ENCODE measurements around the gene MOCS1.
"Not testable (repeated sequence)": the region's sequence is repeated elsewhere in the genome, so short reads cannot be mapped to it uniquely, and the experiment has no call there.

The MOCS1 gene

DNA sequence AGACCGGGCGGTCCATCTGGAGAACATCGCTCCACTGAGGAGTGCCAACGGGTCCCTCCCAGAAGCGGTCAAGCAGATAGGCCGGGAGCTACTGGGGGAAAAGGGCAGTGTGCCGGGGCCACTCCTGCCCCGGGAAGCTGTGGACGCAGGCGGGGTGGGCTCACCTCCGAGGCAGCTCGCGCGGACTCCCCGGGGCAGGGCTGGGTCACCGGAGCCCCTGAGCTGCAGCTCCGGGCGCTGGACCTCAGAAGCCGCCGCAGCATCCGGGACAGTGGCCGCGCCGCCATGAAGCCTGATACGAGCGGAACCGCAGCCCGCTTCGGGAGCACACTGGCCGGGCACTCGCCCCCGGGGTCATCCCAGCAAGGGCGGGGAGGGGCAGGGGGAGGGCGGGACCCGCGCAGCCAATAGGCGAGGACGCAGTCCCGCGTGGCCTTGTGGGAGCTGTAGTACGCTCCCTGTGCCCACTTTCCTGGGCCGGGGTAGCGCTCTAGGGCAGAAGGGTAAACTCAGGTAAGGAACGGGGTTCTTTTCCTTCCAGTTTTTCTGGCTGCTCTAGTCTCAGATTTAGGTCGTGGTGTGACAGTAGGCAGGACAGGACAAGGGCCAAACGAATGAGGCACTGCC, at the start of gene MOCS1:
Gene MOCS1, minus strand, starts transcription at position 332 of the 627 bp plus-strand sequence. Its CDS starts 45 bp downstream, at position 287.
- peak; percentile 11 to 19 for DNase-seq

DNA sequence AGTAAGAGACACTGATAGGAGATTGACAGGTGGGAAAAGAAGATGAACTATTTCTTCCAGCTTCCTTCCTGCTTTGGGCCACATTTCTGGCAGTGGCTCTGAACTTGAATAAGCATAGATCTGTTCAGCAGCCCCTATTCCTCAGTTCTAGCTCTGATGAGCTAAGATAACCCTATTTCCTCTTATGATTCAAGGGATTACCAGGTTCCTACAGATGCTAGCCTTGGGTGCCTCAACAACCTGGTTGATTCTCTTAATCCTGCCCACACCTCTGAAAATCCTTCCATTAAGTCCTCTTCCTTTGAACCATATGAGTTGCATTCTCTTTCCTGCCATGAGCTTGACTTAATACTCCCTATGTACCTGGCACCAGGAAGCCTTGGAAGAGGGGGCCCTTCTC, 49.8 kb upstream of the MOCS1 start:
- DNase-seq, result no peak

DNA sequence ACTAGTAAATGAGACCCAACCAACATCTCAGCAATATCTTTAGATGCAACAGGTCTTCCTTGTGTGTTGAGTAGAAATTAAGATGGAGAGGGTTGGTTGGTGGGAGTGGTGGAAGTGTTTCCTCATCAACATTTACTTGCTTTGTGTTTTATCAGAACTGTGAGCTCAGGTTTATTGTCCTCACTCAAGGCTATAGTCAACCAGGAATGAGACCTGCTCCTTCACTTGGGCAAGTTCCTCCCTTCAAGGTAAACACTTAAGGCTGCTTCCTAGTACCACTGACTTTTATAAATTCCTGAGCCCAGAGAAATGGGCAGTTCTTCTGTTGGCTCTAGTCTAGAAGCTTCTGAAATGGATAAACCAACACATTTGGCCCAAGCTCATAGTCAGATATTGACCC, 48.9 kb upstream of the MOCS1 start:
- DNase-seq, result no peak

DNA sequence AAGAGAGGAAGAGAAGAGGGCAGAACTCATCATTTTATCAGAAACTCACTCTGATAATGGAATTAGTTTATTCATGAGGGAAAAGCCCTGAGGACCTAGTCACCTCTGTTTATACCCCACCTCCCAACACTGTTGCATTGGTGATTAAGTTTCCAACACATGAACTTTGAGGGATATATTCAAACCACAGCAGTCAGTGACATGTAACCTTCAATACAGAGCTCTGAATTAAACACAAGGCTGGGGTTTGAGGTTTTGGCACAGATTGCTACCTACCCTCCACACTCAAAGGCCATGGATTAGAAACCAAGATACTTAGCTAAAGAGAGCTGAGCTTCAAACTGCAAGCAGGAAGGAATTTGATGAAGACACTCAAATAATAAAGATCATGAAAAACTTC, 48.5 kb upstream of the MOCS1 start:
- no peak for DNase-seq

DNA sequence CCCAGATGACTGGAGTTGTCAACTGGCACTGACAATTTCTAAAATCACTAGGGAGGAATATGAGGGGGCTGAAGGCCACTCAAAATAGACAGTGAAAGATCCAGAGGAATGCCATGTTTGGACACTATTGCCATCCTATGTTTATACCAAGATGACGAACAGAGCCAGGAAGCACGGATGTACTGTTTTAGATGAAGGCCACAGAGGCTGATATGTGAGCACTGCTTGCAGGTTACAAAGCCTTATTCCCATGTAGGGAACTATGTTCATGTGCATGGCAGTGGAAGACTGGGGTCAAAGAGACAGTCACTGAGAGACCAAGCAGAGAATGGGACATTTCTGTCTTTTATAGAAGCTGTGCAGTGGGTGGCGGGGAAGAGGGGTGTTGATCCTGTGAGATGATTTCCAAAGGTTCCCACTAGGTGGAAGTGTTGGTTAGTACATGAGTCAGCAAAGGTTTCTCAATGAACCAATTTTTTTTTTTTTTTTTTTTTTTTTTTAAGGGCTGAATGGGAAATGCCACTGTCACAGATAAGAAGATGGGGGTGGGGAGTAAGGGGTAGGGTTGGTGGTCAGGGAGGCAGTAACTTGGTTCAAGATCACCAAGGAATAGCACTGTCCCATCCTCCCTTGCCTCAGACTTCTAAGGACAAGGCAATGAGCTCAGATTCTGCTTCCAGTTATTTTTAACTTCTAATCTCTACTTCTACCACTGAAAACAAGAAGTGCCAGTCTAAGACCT, 46.7 kb upstream of the MOCS1 start:
- peak in 1 of 2 donors; percentile 15 for DNase-seq

DNA sequence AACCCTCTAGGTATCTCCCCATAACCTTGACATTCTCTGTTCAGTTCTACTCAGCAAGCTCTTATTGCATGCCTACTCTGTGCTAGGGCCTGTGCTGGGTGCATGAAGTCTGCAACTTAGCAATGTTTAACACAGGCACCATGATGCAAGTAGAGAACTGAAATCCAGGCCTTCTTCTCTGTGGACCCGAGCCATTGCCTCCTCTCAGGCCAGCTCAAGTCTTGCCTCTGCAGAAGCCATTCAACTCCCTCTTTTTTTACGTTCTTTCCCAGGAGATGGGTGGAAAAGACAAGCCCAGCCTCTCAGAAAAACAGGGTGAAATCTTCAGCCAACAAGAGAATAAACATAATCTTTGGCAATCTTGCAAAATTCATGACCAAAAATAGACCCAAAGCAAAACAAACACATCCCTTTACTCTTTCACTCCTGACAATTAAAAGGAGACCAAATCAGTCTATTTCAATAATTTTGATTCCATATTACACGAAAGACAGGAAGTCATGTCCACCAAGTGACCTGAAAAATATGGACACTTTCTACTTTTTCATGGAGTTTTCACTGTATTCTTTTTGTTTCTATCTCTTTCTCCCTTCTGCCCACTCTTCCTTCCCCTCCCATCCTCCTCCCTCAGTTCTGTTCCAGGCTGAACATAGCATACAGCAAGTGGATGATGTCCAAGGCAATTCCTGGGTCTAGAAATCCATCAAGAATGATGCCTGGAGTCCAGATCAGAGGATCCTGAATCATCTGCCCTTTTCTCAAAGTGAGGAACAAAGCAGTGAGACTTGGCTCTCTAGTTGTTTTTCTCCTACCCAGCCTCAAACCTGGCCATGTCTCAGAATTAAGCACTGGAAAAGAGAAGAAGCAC, 45.4 kb upstream of the MOCS1 start:
- DNase-seq, result no peak

DNA sequence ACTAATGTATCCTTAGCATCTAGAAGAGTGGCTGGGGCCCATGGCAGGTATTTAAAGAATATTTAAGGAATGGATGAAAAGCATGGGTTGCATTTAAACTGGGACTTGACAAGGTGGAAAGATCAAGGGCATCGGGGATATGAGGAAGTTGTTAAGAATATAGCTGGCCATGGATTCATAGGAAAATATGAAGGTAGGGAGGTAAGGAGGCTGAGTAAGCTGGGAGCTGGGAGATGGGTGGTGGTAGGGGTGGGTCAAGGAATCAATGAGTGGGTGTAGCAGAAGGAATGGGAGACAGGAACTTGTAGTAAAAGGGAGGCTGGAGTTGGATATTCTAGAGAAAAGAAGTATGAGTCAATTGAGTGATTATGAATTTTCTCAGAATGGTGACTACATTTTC, 44.0 kb upstream of the MOCS1 start:
- no peak for DNase-seq

DNA sequence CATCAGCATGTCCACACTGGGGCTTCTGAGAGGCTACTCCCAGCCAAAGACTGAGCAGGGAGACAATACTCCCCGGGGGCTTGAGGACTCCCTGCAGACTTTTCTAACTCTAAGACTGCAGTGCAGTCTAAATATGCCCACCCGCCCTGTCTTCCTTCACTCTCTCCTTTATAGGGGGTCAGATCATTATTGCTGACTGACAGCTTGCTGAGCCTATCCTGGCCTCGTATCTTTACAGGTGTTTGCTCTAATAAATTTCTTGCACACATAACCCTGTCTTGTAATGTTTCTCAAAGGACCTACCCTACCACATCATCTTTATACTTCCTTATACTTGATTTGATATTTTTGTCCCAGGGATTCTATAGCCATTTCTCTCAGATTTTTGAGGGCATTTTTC, 39.4 kb upstream of the MOCS1 start:
- no peak for DNase-seq

DNA sequence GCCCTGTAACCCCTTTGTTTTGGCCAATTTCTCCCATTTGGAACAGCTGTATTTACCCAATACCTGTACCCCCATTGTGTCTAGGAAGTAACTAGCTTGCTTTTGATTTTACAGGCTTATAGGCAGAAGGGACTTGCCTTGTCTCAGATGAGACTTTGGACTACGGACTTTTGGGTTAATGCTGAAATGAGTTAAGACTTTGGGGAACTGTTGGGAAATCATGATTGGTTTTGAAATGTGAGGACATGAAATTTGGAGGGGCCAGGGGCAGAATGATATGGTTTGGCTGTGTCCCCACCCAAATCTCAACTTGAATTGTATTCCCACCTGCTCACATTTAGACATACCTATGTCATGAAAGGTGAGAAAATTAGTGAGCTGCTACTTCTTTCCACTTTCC, 38.5 kb upstream of the MOCS1 start:
- DNase-seq, result not testable (repeated sequence)

DNA sequence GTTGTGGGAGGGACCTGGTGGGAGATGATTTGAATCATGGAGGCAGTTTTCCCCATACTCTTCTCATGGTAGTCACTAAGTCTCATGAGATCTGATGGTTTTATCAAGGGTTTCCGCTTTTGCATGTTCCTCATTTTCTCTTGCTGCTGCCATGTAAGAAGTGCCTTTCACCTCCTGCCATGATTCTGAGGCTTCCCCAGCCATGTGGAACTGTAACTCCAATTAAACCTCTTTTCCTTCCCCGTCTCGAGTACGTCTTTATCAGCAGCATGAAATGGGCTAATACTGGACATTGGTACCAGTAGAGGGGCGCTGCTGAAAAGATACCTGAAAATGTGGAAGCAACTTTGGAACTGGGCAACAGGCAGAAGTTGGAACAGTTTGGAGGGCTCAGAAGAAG, 36.9 kb upstream of the MOCS1 start:
- not testable (repeated sequence) for DNase-seq

DNA sequence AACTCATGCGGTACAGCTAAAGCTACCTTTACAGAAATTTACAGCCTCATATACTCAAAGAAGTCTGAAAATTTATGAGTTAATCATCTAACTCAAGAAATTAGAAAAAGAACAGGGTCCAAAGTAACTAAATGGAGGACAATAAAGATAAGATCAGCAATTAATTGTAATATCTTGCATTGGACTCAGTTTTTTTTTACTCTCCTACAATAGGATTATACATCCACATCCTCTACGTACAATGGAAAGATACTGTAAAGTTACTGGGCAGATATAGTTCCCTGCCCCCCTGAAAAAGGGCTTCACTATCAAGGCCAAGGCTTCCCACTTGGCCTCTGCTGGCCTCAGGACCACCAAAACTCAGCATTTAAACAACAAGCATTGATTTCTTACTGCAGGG, 31.5 kb upstream of the MOCS1 start:
- no peak for DNase-seq

DNA sequence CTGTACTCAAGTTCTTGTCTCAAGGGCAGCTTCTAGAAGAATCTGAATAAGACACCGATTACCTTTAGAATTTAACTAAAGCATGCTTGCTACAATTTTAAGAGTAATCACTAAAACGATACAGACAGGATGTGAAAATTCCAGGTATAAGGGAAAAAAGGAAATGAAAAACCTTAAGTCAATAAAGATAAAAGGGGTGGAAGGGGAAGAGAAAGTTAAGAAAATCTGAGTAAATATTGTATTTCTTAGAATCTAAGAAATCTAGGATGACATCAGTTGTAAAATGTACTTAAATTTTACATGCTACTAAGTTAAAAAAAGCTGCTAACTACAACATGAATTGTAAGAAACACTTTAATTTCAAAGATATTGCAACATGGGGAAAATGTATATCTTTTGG, 30.3 kb upstream of the MOCS1 start:
- DNase-seq, result no peak

DNA sequence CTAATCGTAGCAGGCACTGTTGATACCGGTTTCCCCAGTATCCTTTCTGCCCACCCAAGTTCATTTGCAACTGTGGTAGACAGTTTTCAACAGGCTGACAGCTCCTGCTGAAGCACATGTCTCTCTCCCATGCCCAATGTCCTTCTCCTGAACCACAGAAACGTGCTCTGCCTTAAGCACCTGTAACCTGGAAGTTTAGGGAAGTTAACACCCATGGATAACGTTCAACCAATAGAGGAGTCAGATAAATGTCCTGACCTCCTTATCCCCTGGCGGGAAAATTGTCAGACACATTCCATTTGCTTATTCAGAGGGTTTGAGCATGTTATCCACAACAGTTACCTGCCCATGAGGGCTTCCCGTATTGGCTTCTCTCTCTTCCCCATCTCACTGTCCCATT, 29.8 kb upstream of the MOCS1 start:
- DNase-seq, result no peak

DNA sequence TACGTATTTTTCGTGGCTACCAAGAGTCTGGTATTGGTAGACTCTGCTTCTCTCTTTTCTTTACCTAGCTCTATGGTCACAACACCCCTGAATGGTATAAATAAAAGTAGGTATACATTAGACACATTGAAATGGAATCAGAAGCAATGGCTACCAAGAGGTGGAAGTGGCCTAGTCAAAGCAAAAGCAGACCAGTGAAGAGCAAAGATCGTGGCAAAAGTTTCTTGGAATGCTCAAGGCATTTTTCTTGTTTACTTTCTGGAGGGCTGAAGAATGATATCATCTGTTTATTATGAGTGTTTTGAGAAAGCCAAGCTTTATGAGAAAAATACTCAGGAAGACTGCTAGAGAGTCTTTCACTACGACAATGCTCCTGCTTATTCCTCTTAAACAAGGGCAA, 28.6 kb upstream of the MOCS1 start:
- DNase-seq, result no peak

DNA sequence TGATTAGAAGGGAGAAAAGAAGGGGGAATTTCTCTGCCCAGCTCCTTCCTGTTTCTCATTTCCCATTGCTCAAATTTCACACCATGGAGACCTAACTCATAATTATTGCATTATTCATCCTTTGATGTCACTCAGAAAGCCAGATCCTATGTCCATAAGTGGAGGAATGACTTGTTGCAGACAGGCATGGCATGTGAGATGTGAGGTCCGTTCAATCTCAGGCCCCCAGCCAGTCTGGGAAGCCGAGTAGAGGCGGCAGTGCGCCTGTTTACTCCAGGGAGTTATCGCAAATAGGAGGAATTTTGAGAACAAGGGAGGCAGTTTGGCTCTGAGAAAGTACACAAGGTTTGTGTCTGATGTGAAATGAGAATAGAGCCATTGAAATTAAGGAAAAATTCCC, 26.9 kb upstream of the MOCS1 start:
- DNase-seq, result no peak

DNA sequence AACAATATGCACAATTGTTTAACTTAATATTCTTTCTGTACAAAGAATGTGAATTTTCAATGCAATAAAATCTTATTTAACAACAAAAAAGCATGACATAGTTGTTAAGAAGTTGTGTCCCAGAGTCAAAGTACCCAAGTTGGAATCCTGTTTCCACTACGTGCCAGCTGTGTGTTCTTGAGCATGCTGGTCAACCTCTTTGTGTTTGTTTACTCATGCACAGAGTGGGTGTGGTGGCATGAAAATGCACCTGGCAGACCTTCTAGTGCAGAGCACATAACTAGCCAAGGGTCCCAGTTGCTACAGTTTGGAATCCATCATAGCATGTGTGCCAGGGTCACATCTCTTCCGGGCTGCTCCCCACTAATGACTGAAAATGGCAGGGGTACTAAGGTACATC, 24.7 kb upstream of the MOCS1 start:
- no peak for DNase-seq

DNA sequence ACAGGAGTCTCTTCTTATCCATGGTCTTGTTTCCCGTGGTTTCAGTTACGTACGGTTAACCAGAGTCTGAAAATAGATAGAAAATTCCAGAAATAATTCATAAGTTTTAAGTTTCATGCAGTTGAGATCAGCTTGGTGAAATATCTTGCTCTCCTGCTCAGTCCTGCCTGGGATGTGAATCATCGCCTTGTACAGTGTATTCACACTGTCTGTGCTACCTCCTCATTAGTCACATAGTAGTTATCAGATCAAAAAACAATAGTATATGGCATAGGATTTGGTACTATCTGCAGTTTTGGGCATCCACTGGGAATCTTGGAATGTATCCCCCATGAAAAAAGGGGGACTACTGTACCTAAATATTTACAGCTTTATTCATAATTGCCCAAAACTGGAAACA, 22.7 kb upstream of the MOCS1 start:
- no peak for DNase-seq

DNA sequence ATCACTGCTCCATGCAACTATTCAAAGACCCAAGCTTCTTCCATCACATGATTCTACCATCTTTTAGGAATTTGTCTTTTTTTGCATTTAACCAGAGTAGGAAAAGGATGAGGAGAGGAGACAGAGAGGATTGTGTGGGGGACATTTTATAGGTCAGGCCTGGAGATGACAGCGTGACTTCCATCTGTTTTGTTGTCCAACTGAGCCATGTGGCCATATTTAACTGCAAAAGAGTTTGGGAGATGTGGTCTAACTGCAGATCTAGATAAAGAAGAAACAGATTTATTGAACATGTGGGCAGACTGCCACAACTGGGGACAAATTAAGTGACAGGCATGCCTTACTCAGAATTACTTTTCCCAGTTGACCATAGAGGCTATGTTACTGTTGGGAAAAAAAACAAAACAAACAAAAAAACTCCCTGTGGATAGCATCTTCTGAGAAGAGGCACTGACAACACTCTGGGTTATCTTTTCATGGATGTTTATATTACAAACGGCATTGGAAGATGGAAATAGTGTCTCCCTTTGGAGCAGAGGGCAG, 18.9 kb upstream of the MOCS1 start:
- DNase-seq, result no peak

DNA sequence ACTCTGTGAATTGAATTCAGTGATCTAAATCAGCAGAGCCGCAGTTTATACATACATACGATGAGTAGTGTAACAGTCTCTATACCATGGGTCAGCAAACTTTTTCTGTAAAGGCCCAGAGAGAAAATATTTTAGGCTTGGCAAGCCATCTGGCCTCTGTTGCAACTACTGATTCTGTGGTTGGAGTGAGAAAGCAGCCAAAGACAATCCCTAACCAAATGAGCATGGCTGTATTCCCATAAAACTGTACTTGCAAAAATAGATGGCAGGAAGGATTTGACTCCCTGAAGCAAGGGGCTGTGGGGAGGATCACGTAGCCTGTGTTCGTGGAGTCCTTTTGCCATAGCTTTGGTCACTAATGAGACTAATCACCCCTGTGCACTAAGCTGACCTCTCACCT, 17.9 kb upstream of the MOCS1 start:
- no peak for DNase-seq

DNA sequence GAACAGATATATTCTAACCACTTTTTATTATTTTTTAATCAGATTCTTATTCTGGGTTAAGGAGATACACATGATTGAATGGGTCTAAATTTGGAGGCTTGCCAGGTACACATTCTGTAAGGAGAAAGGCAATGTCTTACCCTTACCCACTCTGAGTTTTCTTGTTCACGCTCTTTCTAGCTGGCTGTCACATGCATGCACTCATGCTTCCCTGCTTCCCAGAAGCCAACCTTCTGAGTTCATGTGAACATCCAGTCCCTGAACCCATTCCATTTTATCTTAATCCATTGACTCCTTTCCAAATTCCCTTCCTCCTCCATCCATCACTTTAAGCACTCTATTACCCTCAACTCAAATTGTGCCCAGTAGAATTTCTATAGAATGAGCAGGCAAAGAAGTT, 17.5 kb upstream of the MOCS1 start:
- no peak for DNase-seq

DNA sequence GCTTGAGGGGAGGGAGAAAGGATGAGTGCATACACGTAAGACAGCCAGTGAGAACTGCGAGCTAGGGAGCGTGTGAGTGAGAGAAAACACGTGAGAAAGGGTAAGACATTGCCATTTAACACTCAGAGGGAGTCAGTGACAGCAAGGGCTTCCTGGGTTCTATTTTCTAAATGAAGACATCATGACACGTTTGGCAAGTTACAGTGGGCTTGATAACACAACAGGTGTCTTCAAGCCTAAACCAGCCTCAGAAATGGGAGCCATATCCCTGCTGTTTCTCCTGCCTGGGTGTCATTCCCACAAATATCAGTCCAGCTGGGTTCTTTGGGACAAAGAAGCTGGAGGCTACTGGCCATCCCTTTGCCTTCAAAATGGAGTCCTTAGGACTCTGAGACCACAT, 16.9 kb upstream of the MOCS1 start:
- DNase-seq, result no peak

DNA sequence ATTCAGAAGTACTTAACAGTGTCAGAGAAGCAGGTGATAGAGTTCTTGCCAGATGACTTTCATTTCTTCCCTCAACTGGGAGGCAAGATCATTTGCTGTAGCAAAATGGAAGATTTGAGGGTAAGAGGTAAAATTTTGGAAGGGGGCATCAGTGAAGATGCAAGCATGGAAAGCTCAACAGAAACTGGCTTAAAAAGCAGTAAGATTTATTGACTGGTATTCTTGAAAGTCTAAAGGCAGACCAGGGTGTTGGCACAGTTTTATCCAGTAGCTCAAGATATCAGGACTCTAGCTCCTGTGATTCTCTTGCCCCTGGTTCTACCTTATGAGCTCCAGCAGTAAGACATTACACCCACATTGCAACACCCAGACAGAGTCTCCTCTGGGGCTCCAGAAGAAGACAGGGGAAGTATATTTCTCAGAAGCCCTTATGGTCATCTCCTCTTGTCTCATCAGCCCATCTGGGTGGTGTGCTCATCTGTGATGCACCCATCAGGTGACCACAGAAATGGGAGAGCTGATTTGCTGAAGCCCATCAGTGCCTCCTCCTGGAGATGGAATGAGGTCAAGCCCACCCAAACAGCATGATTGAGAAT, 16.0 kb upstream of the MOCS1 start:
- no peak for DNase-seq

DNA sequence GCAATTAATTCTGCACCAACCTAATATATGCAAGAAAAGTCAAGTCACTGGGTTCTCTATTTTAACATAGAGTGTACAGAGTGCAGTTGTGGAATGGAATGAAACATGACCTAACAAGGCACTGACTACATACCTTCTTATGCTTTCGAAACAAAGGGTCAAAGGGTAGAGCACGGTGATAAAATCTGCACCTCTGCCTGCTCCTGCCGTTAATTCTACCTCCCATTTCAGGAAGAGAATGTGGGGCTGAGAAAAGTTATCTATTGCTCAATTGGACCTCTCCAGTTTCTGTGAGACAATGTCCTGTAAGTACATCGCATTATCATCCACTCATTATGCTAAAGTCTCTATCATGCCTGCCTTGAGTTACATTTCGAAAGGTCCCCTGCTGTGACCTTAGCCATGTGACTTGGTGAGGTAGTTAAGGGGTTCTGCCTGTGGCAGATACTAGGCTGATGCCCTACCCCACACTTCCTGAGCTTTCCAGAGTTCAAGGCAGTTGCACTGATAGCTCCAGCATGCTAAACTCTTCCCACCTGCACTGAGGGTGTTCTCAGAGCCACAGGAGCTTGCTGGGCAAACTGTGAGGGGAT, 14.0 kb upstream of the MOCS1 start:
- no peak for DNase-seq

Data from CD4-positive, alpha-beta T cell treated with Interleukin-1 beta for 1 hour (primary cell).